Right hindlimb (tissue), 1 donor: ENCODE measurements around the gene ZNF674.
"Not testable (repeated sequence)": the region's sequence is repeated elsewhere in the genome, so short reads cannot be mapped to it uniquely, and the experiment has no call there.

Experiments
- DNase-seq: peaks from one replicate; pipeline ENCODE4 v3.0.0-alpha.2; 2018

Gene ZNF674

DNA sequence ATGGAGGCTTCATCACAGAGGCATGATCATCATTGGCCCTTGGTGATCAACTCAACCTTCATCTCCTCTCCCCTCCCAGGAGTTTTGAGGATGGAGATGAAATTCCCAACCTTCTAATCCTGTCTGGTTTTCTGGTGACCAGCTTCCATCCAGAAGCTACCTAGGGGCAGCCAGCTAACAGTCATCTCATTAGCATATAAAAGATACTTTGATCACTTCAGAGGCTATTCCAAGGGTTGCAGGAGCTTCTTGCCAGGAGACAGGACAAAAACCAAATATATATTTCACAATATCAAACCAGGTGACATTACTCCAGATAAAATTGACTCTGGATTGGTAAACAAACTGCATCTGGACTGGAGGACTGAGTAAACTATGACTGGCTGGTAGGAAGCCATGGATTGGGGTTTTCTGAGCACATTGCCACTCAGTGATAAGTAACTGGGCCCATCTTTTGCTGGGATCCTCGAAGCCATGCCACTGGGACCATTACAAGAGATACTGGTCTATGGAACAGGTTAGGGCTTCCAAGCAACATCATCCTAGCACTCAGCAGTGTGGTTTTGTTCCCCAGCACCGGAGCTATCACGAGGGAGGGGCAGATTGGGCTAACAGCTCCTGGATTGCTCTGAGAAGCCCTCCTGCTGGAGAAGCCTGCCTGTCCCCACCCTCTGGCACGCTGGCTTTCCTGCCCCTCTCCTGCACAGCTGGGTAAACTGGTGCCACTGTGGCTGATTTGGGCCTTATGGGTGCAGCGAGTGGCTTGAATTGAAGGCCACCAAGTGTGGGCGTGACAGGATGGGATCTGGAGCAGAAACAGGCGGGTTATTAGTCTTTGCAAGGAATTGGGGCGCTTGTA lies 84.2 kb downstream of the ZNF674 start:
- DNase-seq, result not testable (repeated sequence)

DNA sequence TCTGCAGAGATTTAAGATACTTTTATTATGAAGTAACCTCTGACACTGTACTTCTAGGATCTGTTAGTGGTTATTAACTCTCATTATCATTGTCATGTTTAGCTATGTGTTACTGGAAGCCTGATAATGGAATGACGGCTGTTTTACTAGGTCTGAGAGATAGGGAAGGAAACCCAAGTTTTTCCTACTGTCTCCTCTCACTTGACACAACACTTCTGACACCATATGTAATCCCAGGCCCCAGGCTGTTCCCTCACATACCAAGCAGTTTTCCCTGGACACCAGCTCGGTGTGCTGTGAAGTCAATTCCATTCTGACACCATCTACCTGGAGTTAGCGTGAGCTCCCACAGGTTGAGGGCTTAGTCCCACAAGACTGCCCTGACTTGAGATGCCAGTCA lies 85.6 kb downstream of the ZNF674 start:
- DNase-seq, result no peak

DNA sequence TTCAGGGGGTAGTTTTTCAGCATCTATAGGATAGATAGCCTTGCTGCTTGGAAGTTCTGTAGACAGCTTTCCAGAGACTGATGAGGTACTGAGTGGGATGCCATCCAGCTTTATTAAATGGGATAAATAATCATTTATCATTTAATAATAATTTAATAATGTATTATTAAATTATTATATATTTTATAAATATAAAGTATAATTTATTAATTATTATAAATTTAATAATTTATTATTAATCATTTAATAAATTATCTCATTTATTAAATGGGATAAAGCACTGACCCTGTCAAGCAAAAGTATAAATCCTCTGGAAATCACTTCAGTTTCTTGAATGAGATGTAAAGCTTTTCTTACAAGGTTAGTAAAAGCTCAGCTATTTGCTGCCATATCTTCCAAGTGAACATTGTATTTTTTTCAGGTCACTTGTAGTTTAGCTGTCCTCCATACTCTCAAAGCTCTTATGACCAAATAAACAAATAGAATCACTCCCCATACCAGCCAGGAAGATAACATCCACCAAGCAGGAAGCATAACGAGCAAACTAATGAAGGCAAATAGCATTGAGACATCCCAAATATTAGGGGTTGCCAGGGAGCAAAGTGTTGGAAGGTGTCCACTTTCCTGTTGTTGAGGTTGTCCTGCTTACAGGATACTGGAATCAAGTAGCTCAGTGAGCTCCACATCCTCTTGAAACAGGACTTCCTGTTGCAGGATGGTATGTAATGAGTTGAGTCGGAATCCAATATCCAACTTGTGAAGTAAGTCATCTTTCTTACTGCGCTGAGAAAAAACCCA lies 88.9 kb downstream of the ZNF674 start:
- DNase-seq, result no peak
